ENCODE results near the gene GPC5. TPM values are rescaled to one million over a fixed set of nuclear protein-coding genes. Genes with fewer than 3 reads are reported as not detected.
"Not testable (repeated sequence)": the region's sequence is repeated elsewhere in the genome, so short reads cannot be mapped to it uniquely, and the experiment has no call there.

GPC5 gene
- total RNA-seq, 4 donors from 2014 or later = not detected

DNA sequence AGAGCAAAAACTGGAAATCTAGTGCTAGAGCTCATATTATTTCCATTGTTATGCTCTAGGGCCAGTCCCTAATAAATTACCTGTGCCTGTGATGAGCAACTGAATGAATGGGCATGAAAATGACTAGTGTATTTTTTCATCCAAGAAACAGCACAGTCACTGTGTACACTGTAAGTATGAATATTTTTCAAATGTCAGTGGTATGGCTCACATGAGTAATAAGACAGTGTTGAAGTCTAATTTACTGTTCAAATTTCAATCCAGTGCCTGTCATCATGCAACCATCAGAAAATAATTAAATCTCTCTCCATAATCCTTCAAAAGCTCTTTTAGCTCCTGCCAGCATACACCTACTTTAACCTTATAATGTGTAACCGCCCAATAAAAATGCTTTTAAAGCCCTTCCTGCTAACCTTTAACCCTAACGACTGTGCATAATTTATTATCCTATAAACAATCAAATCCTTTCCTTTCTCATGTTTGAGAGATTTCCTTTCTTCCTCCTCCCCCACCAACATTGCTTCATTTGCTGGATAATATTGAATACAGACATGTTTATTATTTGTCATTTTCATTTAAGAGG, 378.3 kb downstream of the GPC5 start:
- in situ Hi-C loops (cut with MboI; ENCODE audit: low sequenced_read_pairs in 4 of 4) (no loop called here), intact Hi-C loops (cut with DNase I; ENCODE audit: low total_unique reads) (no loop called here)
- H3K9me3 ChIP-seq = no peaks in the 10 kb centered on the region
- H3K27me3 ChIP-seq = no peaks in the 10 kb centered on the region
- no peak overlapping the region for H3K4me3 ChIP-seq
- ATAC-seq = no peak
- H3K36me3 ChIP-seq = no peaks in the 10 kb centered on the region
- no peak for TF ChIP-seq CTCF (IDR thresholded peaks at IDR 0.05 in 4 of 5, conservative IDR thresholded peaks at IDR 0.05 in 1 of 5)
- TF ChIP-seq POLR2A (IDR thresholded peaks at IDR 0.05) = no peak
- no peak overlapping the region for H3K27ac ChIP-seq
- no peaks in the 10 kb centered on the region for H3K4me1 ChIP-seq
- no peak for DNase-seq

GRCh38 chr13:91778123-91778522, 379.7 kb downstream of the GPC5 start:
- no peak for TF ChIP-seq POLR2A (IDR thresholded peaks at IDR 0.05)
- H3K9me3 ChIP-seq = no peaks in the 10 kb centered on the region
- H3K4me3 ChIP-seq = no peak overlapping the region

GRCh38 chr13:91781982-91782691, 383.7 kb downstream of the GPC5 start:
- intact Hi-C loops (cut with DNase I; ENCODE audit: low total_unique reads); H3K27ac ChIP-seq; DNase-seq; H3K27me3 ChIP-seq; H3K9me3 ChIP-seq; in situ Hi-C loops (cut with MboI; ENCODE audit: low sequenced_read_pairs in 4 of 4); H3K36me3 ChIP-seq; ATAC-seq; H3K4me3 ChIP-seq; H3K4me1 ChIP-seq: not testable (repeated sequence)

More at GRCh38 chr13:91778123-91778522, 379.7 kb downstream of the GPC5 start:
- ATAC-seq (no peak), DNase-seq (no peak)
- Histone ChIP-seq H3K27ac (no peak overlapping the region), H3K4me1 (no peaks in the 10 kb centered on the region), H3K27me3 (no peaks in the 10 kb centered on the region), H3K36me3 (no peaks in the 10 kb centered on the region)
- in situ Hi-C loops (cut with MboI; ENCODE audit: low sequenced_read_pairs in 4 of 4) (no loop called here), intact Hi-C loops (cut with DNase I; ENCODE audit: low total_unique reads) (no loop called here)

GRCh38 chr13:91785431-91786119, 387.2 kb downstream of the GPC5 start:
- intact Hi-C loops (cut with DNase I; ENCODE audit: low total_unique reads) (no loop called here), in situ Hi-C loops (cut with MboI; ENCODE audit: low sequenced_read_pairs in 4 of 4) (no loop called here)
- no peak overlapping the region for H3K27ac ChIP-seq
- H3K4me1 ChIP-seq = no peaks in the 10 kb centered on the region
- no peak for TF ChIP-seq POLR2A (IDR thresholded peaks at IDR 0.05)
- no peak for TF ChIP-seq CTCF (IDR thresholded peaks at IDR 0.05 in 4 of 5, conservative IDR thresholded peaks at IDR 0.05 in 1 of 5)
- no peaks in the 10 kb centered on the region for H3K27me3 ChIP-seq
- DNase-seq (no peak), ATAC-seq (no peak)
- H3K9me3 ChIP-seq = no peaks in the 10 kb centered on the region
- no peaks in the 10 kb centered on the region for H3K36me3 ChIP-seq
- H3K4me3 ChIP-seq = no peak overlapping the region

DNA sequence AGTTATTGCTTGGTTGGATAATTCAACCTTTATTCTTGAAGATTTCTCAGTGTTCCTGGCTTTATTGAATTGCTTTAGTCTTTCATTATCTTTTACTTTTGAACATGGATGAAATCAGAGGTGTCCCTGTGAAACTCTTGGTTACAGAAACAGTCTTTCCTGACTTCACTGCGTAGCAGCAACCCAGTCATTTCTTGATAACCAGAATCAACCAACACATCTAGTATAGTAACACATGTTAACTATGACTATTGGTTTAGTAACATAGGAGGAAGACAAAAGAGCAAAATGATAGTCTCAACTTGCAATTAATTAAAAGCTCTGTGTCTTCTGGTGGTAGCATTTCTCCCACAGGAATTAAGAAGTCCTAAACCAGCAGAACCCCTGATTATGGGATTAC, 393.6 kb downstream of the GPC5 start:
- Histone ChIP-seq H3K9me3 (no peaks in the 10 kb centered on the region), H3K4me3 (no peak overlapping the region), H3K36me3 (no peaks in the 10 kb centered on the region), H3K27ac (no peak overlapping the region), H3K4me1 (no peaks in the 10 kb centered on the region), H3K27me3 (no peaks in the 10 kb centered on the region)
- intact Hi-C loops (cut with DNase I; ENCODE audit: low total_unique reads) = no loop called here
- ATAC-seq = no peak
- no peak for DNase-seq
- in situ Hi-C loops (cut with MboI; ENCODE audit: low sequenced_read_pairs in 4 of 4) = no loop called here
- TF ChIP-seq CTCF (IDR thresholded peaks at IDR 0.05 in 4 of 5, conservative IDR thresholded peaks at IDR 0.05 in 1 of 5) = no peak
- TF ChIP-seq POLR2A (IDR thresholded peaks at IDR 0.05) = no peak

Data from gastrocnemius medialis (tissue), 4 donors.